Measurements from ENCODE around the gene TMEM79. TPM values are rescaled to one million over a fixed set of nuclear protein-coding genes. Genes with fewer than 3 reads are reported as not detected.

The TMEM79 gene
- total RNA-seq, 4 donors from 2014 or later, result 1.7 to 4.5 (median 3.1) TPM

DNA sequence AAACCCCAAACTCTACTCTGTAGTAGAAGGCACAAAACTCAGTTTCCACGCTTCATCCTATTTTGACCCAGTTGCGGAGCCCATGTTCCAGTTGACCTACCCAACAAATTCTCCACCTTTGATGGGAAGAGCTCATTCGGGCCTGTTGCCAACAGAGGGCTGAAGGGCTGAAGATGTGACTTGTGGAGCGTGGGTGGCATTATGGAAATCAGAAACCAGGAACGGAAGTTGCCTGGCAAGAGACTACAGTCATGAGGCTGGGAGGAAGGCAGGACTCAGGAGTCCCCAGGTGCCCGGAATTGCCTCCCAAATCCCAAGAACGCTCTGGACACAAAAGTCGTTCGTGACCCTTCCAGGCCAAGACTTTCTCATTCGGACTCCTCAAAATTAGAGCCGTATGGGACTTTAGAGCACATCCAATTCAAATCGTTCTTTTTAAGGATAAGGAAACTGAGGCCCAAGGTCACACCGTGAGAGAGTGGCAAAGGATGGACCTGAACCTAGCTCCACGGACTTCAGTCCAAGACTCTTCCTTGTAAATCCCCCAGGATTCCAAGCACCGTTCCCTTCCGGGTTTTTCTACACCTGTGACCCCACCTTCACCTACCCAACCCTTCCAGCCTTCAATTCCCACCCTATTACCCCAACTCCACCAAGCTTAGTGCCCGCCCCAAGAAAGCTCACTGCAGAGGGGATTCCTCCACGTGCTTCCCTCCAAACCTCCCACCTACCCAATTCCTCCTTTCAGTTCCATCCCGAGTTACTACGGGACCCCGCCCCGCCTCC, 2.2 kb upstream of the TMEM79 start:
- Histone ChIP-seq H3K36me3 (peaks cover 0 to 39% (median 11%) of the 10 kb centered on the region in 3 donors), H3K27me3 (no peaks in the 10 kb centered on the region), H3K9me3 (no peaks in the 10 kb centered on the region), H3K4me3 (peak overlapping the region; percentile 65 to 94 (median 78)), H3K4me1 (peaks cover 0 to 47% (median 16%) of the 10 kb centered on the region in 4 donors), H3K27ac (peak overlapping the region; percentile 55 to 92 (median 90))
- WGBS, 2 donors, result 6 to 7% methylated on average over 22 of the region's 22 CpGs
- no peak for TF ChIP-seq EP300 (IDR thresholded peaks at IDR 0.05)
- TF ChIP-seq, protein P1, sequence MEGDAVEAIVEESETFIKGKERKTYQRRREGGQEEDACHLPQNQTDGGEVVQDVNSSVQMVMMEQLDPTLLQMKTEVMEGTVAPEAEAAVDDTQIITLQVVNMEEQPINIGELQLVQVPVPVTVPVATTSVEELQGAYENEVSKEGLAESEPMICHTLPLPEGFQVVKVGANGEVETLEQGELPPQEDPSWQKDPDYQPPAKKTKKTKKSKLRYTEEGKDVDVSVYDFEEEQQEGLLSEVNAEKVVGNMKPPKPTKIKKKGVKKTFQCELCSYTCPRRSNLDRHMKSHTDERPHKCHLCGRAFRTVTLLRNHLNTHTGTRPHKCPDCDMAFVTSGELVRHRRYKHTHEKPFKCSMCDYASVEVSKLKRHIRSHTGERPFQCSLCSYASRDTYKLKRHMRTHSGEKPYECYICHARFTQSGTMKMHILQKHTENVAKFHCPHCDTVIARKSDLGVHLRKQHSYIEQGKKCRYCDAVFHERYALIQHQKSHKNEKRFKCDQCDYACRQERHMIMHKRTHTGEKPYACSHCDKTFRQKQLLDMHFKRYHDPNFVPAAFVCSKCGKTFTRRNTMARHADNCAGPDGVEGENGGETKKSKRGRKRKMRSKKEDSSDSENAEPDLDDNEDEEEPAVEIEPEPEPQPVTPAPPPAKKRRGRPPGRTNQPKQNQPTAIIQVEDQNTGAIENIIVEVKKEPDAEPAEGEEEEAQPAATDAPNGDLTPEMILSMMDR (IDR thresholded peaks at IDR 0.05), result no peak
- no peak for TF ChIP-seq POLR2A (IDR thresholded peaks at IDR 0.05)
- no peak for DNase-seq (ENCODE audit: low spot score in 2 of 2)

DNA sequence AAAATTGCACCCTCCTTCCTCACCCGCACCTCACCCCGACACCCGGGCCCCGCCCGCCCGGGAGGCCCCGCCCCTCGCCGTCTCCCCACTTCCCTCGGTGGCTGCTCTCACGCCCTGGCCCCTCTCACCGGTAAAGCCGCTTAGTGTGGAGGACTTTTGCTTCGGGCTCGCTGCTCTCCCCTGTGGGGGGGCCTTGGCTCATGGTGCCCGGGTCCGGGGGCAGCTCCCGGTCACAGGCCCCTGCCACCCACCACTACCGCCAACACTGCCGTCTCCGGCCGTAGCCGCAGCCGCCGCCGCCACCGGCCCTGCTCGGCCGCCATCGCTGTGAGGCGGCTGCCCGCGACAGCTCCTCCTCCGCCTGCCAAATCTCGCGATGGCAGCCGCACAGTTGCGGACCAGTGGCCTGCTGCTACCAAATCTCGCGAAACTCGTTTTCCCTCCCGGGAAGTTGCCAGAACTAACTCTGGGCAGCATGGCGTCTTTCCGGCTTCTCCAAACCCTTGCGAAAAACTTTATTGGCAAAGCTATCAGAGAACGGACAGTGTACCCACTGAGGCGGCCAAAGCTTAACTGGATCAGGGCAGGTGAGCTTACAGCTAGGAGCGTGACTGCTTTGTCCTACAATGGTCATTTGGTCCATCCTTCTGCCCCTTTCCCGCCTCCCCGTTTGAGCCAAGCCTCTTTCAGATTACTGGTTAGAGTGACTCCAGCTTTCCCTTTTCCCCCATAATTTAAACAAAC, 1.5 kb upstream of the TMEM79 start, which contains the start of gene SMG5:
SMG5 (minus strand) TSS at position 347 of the 744 bp plus-strand sequence; CDS start at position 202, 145 bp downstream.
- TF ChIP-seq, protein P1 (IDR thresholded peaks at IDR 0.05), result peak in 1 of 5 experiments; percentile 39
- TF ChIP-seq EP300 (IDR thresholded peaks at IDR 0.05) (peak; percentile 87 to 94), POLR2A (IDR thresholded peaks at IDR 0.05) (peak; percentile 59 to 83)
- no peaks in the 10 kb centered on the region for H3K9me3 ChIP-seq
- 0 to 1% methylated on average over 39 to 47 of the region's 50 CpGs for WGBS, 2 donors
- peaks cover 0 to 31% (median 8%) of the 10 kb centered on the region in 3 donors for H3K36me3 ChIP-seq
- H3K27me3 ChIP-seq, result no peaks in the 10 kb centered on the region
- H3K27ac ChIP-seq, result peak within 1 kb of the TSS; percentile 55 to 92 (median 90)
- peak within 1 kb of the TSS; percentile 65 to 94 (median 78) for H3K4me3 ChIP-seq
- peak; percentile 91 to 93 for DNase-seq (ENCODE audit: low spot score in 2 of 2)
- peaks cover 0 to 47% (median 16%) of the 10 kb centered on the region in 4 donors for H3K4me1 ChIP-seq

DNA sequence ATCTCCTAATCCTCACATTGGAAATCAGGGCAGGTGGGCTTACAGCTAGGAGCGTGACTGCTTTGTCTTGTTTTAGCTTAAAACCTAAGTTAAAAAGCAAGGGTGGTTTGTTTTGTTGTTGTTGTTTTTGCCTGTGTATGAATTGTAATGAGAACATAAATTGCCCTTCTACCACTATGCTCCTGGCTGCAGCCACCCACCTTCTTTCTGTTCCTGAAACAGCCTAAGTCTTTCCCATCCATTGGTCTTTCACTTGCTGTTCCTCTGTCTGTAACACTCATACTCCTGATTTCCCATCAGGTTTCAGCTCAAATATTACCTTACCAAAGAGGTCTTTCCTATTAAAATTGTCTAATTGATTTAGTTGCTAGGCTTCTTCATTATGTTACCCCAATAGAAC, 604 bp upstream of the TMEM79 start:
- Histone ChIP-seq H3K4me1 (peaks cover 0 to 47% (median 16%) of the 10 kb centered on the region in 4 donors), H3K36me3 (peaks cover 0 to 25% (median 5%) of the 10 kb centered on the region in 3 donors), H3K9me3 (no peaks in the 10 kb centered on the region), H3K27me3 (no peaks in the 10 kb centered on the region), H3K27ac (peak overlapping the region in 1 of 4 donors; percentile 88), H3K4me3 (peak overlapping the region; percentile 65 to 94 (median 78))
- DNase-seq (ENCODE audit: low spot score in 2 of 2), result no peak
- no peak for TF ChIP-seq EP300 (IDR thresholded peaks at IDR 0.05)
- TF ChIP-seq, protein P1 (IDR thresholded peaks at IDR 0.05), result no peak
- TF ChIP-seq POLR2A (IDR thresholded peaks at IDR 0.05), result no peak
- WGBS, 2 donors, result 81 to 86% methylated on average over 1 of the region's 1 CpG

DNA sequence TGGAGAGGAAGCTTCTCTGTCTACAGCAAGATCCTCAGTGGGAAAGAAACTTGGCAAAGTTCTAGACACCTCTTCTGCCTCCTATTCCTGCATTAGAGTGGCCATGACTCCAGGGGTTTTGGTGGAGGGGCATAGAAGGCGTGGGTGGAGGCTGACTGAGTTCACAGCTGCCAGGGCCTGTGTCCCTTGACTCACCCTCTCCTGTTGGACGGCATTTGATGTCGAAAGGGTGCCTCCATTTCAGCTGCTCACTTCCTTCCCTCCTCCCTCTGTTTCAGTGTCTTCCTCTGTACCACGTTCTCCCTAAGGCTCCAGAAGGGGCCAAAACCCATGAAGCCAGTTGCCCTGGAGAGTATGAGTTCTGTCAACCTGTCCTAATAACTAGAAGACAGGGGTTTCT, 632 bp downstream of the TMEM79 start:
- Histone ChIP-seq H3K4me1 (peaks cover 0 to 36% (median 16%) of the 10 kb centered on the region in 4 donors), H3K36me3 (peaks cover 0 to 28% (median 0%) of the 10 kb centered on the region in 3 donors), H3K27ac (no peak overlapping the region), H3K4me3 (no peak overlapping the region), H3K9me3 (no peaks in the 10 kb centered on the region), H3K27me3 (no peaks in the 10 kb centered on the region)
- no peak for DNase-seq (ENCODE audit: low spot score in 2 of 2)
- WGBS, 2 donors, result 65 to 76% methylated on average over 4 of the region's 4 CpGs
- TF ChIP-seq, protein P1 (IDR thresholded peaks at IDR 0.05), result no peak
- TF ChIP-seq EP300 (IDR thresholded peaks at IDR 0.05) (no peak), POLR2A (IDR thresholded peaks at IDR 0.05) (no peak)
